ENCODE measurements around the gene DNAJC22.
"Not testable (repeated sequence)": the region's sequence is repeated elsewhere in the genome, so short reads cannot be mapped to it uniquely, and the experiment has no call there.

The DNAJC22 gene

DNA sequence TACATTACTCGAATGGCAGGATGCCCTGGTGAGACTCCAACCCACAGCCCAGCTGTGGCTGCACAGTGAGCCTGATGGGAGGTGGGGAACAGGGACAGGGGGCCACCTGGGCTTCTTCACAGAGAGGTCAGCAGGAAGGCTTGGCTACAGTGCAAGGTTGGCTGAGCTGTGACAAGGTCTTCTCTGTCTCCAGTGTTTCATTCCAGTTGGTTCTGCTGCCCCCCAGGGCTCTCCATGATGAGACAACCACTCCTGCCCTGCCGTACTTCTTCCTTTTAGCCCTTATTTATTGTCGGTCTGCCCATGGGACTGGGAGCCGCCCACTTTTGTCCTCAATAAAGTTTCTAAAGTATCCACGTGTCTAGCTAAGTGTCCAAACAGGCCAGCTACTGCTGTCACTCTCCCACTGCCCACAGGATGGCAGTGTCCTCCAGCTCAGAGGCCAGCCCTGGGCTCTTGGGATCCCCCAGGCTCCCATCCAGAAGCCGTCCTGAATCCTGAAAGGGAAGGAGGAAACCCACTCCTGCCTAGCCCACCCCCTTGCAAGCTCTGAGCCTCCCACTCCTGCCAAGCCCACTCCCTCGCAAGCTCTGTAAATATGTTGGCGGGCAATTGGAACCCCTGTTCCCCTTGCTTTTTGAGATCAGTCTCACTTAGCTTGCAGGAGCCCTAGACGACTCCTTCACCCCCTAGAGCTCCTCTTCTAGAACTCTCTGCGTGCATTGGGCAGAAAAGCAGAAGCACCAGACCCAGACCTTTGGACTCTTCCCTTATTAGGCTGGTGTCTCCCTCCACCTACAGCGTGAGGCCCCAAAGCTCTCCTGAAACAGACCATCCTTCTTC, 15.1 kb upstream of the DNAJC22 start:
- DNase-seq, result no peak

DNA sequence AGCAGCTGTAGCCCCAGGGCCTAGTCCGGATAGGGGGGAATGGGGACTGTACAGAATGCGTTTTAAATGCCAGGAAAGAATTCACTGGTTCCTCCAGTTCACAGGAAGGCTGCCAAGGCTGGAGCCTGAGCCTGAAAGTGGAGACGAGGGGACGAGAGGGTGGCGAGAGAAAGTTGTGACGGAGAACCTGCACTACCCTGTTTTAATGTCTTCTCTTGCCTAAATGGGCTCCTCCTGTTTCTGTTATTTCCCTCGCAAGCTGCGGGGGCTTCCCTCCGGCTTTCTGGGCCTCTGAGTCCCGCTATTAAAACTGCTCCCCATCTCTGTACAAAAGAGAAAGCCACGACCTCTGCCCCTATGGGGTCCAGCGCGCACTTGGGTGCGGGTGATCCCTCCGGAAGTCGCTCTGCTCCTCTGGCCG, 14.2 kb upstream of the DNAJC22 start:
- no peak for DNase-seq

DNA sequence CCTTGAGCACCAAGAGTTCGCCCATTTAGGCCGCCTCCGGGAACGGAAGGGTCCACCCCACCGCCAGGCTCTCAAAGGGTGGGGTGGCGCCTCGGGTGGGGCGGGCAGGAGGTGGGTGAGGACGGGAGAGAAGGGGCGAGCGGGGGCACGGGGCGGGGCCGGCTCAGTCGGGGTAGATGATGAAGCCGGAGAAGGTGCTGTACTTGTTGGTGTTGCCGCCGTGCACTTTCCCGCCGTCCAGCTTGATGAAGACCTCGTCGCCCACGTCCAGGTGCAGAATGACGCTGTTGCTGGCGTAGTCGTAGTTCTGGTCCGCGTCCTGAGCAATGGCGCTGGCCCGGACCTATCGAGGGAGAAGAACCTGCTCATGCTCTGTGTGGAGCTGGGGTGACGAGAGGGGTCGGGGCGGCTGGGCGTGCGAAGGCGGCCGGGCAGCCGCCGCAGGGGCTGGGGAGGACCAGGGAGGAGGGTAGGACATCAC, 13.8 kb upstream of the DNAJC22 start:
- DNase-seq, result no peak

DNA sequence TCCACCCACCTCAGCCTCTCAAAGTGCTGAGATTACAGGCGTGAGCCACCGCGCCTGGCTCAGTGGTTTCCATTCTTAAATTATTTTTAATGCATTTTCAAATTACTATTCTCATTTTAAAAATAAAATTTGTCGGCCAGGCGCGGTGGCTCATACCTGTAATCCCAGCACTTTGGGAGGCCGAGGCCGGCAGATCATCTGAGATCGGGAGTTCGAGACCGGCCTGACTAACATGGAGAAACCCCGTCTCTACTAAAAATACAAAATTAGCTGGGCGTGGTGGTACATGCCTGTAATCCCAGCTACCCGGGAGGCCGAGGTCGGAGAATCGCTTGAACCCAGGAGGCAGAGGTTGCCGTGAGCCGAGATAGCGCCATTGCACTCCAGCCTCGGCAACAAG, 12.9 kb upstream of the DNAJC22 start:
- not testable (repeated sequence) for DNase-seq

DNA sequence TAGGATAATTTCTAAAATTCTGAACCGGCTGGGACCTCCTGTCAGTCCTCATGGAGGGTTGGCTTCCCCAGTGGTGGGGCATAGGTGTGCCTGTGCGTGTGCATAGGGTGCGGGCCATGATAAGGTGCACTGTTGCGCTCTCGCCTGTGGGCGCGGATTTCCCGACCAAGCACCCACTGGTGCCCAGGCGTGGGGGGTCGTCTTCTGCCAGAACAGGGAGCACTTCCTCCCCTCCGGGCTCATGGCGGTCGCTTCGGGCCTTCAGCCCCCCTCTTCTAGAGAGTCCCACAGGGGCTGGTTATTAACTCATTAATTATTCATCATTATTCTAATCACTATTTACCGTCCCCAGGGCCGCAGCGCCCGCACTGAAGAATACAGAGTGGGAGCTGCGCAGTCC, 12.5 kb upstream of the DNAJC22 start:
- DNase-seq, result no peak

DNA sequence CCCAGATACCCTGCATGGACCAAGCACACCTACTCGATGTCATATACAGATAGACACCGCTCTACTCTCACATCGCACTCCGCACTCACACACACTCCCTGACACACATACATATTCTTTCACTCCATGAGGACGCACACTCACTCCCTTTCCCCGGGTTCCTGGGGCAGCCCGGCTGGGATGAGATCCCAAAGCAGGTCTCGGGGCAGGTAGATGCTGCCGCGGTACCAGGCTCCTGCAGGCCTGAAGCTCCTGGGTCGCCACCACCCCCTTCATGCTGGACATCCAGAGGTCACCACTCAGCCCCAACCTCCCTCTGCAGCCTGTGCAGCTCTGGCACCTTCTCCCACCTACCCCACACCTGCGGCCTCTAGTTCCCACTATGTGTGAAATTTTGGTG, 12.0 kb upstream of the DNAJC22 start:
- DNase-seq, result no peak

DNA sequence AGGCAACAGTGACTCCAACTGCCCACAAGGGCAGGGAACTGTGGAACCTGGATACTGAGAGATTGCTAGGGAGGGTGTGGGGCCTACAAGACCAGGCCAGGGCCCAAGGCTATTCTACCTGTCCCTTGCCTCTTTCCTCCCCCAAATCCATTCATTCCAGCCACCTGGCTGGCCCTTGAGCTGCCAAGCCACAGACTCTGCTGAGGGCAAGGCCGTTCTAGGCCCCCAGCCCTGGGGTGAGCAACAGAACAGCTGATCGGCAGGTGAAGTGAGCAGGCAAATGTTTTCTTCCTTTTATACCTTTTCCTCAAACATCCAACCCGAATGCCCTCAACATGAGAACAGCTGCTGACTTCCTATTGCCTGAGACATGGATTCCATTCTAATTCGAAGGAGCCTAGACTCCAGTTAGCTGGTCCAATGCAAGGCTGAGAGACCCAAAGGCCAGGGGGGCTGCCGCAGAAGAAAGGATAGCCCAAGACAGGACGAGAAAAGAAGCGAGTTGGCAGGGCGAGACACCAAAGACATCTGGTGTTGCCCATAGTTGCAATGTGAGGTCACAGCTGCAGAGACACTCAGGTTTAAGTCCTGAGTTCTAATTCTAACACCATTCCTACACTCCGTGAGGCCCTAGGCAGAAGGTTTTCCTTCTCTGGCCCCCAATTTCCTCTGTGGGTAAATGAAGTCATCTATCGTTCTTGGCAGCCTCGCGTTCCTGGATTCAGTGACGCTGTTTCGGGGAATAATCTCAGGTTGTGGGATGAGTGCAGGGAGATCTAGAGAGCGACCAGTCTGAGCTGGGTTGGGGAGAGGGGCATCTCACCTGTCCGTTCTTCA, 11.4 kb upstream of the DNAJC22 start:
- DNase-seq, result no peak

DNA sequence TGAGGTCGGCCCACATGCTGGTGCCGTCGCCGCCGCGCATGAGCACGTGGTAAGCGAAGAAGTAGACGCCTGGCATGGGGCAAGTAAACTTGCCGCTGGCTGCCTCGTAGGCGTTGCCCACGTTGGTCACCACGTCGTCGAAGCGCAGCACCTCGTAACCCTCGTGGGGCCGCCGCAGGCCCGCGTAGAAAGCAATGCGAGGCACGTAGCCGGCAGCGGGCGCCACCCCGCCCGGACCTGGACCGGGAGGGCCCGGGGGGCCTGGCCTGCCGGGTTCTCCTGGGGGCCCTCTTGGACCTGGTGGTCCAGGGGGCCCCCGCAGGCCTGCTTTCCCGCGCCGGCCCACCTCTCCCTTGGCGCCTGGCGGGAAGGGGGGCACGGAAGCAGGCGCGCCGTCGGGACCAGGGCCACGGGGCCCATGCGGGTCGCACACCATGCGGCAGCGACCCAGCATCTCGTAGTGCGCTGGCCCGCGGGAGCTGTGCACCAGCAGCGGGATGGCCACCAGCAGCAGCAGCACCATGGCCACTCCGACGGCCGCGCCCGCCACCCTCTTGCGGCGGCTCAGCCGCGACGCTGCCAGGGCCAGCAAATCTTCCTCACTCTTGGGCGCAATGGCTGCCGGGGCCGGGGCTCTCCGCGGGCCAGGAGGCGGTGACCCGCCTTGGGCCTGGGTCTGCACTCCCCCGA, 10.6 kb upstream of the DNAJC22 start:
- DNase-seq, result no peak

DNA sequence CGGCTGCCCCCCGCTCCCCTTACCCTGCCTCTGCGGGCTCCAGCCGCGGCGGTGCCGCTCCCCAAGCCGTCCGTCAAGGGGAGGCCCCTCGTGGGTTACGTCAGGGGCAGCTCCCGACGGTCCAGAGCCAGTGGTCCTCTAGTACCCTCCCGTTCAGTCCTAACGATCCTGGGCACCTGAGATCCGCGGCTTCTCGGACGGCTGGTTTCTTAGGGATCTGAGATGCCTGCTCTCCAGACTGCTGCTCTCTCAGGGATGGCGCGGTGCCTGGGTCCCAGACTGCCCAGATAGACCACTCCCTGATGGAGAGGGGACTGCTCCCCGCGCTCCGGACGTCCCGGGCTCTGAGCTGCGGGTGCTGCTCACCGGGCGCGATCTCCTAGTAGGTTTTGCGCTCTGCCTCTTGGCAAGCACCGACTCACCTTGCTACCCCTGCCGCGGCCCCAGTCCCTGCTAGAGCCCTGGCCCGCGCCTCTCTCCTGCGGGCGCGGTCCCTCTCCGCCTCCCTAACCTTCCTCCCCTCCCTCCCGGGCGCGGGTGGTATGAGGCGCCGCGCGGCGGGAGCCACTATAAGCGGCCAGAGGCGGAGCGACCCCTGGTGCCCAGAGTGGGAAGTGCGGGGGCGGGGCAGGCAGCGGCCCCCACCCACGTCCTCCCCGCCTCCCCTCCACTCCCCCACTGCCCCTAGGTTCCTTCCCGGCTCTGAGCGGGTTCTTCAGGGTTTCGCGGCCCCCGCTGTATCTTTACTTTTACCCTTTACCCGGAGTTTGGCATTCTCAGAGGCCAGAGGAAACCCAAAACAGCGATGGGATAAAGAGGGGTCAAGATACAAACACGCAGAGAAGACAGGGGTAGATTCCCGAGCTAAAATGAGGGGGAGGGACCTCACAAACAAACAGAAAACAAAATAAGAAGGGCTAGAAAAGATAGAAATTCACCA, 9.8 kb upstream of the DNAJC22 start, which contains the start of gene C1QL4:
Gene C1QL4 (minus strand): TSS at position 544 of the 940 bp plus-strand sequence. CDS start 711 bp downstream, outside the sequence.
- no peak for DNase-seq

DNA sequence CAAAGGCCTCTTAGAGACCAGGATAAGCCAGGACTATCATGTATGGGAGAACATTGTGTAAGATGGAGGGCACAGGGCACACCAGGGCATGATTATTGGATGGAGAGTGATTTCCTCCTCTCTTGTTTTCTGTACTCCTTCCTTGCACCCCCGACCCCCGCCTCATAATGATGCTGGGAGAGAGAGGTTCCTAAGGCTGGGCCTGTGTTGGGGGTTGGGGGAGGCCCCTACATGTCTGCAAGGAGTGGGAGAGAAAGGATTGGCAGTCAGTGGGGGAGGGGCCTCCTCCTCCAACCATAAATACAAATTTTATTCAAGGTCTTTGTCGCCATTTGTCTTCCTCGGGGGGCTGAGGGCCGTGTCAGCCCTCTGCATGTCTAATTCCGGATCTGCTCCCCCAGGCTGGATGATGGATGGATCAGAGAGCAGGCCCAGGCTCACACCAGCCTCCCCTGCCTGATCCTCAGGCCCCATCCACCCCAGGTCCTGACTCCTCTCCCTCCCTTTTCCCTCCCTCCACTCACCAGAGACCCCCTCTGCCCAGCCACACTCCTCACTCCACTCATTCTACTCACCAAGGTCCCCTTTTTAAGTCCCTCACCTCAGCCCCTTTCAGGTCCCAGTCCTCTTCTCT, 7.7 kb upstream of the DNAJC22 start:
- DNase-seq, result no peak

DNA sequence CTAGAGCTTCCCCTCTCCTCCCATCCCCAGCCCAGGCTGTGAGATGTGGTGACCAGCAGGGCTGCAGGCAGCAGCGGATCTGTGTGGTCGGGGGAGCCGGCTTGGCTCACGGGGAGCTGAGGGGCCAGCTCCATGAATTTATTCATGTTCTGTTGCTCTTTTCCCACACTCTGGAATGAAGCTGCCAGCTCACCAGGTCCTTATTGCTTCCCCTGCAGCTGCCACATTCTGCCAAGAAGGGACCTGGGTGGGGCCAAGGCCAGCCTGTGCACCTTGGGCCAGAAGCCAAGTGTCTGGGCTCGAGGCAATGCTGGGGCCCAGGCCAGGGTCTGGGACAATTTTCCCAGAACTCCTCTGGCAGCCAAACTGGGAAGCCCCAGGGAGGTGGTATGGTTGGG, 7.2 kb upstream of the DNAJC22 start:
- no peak for DNase-seq

DNA sequence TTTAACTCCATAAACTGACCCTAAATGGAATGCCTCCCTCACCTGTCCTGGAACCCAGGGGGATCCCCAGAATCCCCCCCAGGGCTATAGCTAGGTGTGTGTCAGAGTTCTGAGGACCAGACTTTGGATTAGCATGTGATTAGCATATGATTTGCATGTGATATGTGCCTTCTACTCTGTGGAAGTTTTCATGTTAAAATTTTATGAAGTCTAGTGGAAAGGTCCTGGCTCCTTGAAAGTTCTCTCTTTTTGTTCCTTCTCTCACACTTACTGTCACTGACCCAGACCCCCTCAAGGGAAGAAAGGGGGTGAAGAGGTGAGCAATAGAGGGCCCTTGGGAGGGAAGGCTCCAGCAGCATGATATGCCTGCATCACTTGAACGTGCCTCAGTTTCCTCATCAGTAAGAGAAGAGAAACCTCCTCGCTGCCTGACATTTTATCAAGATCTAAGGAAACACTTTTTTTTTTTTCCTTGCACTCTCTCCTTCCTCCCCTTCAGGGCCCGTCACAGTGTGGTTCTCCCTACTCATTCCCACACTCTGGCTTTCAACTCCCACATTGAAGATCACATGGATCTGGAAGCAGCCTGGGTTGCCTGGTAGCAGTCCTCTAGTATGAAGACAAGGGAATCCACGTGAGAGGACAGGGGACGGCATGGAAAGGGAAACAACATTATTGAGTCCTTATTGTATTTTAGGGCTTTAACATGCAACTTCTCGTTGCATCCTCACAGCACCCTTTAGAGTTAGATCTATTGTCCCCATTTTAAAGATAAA, 6.4 kb upstream of the DNAJC22 start:
- no peak for DNase-seq

DNA sequence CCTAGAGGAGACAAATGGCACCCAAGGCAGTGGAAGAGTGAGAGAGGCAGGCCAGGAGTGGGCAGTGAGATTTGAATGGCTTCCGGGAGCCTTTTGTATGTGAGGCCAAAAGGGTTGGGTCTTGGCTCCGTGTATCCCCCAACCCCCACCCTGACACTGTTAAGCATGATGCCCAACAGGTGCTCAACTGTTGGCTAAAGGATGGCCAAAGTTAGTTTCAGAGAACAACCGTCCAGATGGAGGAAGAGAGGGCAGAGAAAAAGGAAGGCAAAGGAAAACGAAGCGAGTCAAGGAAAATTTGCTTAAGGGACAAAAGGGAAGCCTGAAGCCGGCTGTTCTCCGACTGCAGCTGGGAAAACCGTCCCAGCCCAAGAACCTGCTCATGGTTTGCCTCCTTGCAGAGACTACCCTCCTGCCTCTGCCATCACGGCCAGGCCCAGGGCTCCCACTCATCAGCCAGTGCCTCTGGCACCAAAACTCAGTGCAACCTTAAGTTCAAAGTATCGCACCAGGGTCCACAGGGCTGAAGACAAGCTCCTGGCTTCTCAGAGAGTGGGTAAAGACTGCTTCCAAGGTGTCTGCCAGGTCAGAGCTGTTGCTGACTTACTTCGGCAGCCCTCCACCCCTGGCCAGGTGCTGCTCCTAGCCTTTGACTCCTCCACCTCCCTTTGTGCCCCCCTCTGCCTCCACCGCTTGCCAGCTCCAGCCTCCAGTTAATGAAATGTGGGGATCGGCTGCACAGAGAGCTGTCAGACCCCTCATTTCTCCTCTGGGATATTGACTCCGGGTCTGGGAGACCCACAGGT, 5.5 kb upstream of the DNAJC22 start:
- DNase-seq, result no peak

DNA sequence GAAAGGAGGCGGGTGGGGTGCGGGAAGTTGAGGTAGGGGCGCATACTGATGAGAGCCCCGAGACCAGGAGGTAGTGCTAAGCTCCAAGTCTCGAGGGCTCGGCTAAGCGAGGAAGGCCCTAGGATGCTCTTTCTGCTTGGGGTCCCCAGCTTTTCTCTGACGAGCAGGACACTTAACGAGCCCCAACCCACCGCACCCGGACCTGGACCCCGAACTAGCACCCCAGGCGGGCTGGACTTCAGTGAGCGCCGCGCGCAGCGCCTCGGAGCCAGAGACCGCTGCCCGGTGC, 5.0 kb upstream of the DNAJC22 start:
- no peak for DNase-seq

DNA sequence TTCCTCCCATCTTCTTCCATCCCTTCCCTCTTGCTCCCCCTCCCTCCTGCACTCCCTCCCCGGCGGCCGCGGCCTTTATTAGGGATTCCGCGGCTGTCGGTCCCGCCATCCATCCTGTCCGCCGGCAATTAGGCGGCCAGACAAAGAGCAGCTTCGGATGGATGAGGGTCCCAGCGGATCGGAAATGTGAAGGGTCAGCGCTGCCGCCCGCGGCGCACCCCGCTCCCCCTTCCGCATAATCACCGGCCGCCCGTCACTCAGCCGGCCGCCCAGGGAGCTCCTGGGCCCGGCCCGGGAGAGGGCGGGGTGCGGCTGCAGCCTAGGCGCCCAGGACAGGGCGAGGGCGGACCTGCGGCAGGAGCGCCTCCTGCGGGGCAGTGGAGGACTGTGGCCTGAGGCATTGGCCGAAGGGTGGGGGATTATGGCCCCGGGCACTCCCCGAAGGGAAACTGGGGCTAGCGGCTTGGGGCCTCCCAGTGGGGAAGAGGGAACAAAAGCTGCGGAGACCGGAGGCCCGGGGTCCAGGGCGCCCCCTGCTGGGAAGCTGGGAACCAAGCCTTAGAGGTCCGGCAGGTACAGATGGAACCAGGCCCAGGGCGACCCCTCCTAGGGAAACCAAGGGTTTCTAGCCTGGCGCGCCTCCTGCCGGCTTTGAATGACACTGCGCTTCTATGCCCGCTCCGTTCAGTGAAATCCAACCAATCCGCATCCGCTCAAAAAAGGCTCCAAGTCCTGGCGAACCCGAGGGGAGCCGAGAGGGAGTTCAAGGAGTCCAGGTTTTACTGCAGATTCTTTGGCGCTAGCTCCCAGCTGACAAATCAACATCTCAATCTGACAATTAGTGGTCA, 4.4 kb upstream of the DNAJC22 start:
- DNase-seq, result peak; percentile 67

DNA sequence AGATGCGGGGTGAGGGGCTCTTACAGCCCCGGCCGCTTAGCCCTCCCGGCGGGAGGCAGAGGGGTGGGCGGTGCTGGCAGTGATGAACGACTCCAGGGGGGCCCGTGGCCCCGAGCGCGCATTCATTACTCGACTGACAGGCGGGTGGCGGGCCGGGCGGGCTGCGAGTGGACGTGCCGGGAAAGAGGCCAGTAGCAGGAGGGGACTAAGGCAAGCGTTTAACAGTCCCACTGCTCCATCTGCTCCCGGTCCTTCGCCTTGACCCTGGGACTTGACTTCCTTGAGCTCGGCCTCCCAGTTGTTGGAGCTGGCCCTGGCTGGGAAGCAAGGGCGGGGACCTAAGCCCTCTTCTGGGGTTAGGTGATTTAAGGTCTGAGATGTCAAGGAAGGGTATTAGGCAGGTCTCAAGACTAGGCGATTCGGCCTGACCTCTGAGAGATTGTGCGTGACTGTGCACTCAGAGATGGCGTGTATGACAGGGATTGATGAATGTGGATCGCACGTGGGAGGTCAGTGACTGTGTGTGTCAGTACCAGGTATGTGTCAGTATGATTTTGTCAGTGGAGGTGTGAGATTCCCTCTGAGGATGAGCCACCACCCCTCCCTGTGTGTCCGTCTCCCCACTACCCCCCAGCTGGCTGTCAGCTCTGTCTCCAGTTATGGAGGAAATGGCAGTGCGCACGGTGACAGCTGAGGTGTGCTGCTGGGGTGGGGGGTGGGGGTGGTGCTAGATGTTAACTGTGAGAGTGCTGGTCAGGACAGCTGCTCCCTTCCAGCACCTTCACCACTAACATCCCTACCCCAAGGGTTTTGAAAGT, 3.6 kb upstream of the DNAJC22 start:
- no peak for DNase-seq

DNA sequence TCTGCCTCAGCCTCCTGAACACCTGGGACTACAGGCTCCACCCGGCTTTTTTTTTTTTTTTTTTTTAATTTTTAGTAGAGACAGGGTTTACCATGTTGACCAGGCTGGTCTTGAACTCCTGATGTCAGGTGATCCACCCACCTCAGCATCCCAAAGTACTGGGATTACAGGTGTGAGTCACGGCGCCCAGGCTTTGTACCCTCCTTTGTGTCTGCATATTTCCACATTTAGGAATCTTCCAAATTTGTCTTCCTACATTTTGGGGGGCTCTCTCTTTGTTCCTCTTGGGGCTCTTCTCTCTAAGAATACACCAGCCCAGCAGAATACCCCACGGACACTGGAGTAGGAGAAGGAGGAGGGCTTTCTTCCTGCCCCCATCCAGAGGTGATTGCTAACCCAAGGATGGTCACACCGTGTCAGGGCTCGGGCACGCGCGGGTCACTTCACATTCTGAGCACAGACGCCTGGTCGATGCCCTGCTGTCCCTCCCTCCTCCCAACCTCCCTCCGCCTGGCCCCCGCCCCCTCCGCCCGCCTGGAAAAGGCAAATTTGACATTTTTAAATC, 2.1 kb upstream of the DNAJC22 start:
- DNase-seq, result no peak
